GDM1 (cell line): ENCODE data around the gene ATP8B4.
"Not testable (repeated sequence)": the region's sequence is repeated elsewhere in the genome, so short reads cannot be mapped to it uniquely, and the experiment has no call there.

ENCODE experiments used
- DNase-seq: peaks from one replicate; lab custom pipeline; 2025; lab: John Stamatoyannopoulos, UW

ATP8B4 gene

DNA sequence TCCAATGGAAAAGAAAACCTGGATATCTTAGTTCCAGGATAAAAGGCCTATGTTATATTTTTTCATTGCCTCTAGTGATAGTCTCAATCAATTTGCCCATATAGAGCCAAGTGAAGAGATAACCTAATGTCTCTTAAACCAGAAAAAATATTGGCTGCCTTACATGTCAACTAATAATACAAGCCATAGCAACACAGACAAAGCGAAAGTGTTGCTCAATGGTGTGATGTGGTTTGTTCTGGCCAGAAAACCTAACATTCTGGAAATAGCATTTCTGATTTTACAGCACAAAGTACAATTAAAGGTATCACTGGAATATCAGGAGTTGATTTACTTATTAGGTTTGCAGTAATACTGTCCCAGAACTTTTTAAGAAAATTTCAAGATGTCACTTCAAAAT, 101.5 kb downstream of the ATP8B4 start:
- no peak for DNase-seq

DNA sequence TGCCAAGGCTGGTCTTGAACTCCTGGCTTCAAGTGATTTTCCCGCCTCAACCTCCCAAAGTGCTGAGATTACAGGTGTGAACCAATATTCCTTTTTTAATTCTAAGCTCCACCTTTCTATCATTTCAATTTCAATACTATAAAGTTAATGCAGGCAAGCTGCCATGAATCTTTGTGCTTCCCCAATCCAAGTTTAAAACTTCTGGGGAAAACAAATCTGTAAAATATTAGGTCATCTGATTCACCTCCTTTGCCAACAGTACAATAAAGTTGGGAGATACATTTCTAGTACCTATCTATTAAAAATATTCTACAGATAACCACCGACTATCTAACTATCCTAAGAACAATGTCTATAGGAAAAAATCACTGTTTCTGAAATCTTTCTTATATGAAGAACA, 102.1 kb downstream of the ATP8B4 start:
- no peak for DNase-seq

DNA sequence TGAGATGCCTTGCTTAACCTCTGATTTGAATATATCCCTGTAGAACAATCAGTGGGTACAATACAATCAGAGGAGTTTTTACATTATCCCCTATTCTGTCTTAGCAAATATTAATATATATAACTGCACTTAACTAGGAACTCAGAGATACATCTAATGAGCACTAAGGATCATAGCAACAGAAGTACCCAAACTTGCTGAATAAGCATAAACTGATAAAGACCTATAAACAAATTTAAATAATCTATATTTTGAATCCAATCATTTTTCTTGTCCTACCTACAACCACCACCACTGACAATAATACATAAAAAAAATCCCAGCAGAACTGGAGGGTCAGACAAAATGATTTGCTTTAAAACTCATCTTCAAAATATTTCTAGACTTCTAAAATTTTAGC, 106.2 kb downstream of the ATP8B4 start:
- DNase-seq, result no peak

DNA sequence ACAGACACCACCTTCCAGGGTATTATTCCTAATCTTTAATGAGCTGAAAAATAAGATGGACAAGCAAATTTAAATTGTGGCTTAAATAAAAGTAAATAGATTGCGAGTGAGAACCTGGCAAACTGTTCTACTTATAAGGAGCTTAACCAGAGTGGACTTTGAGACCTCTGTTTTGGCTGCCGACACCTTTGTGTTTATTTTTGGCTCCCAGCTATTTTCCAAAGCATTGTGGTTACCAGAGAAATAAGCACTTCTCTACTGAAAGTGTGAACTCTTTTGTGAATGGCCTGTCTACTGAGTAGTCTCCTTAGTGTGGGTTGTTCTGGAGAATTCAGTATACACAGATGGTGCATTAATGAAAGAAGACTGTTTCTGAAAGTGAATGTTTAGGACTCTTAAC, 109.4 kb downstream of the ATP8B4 start:
- no peak for DNase-seq

DNA sequence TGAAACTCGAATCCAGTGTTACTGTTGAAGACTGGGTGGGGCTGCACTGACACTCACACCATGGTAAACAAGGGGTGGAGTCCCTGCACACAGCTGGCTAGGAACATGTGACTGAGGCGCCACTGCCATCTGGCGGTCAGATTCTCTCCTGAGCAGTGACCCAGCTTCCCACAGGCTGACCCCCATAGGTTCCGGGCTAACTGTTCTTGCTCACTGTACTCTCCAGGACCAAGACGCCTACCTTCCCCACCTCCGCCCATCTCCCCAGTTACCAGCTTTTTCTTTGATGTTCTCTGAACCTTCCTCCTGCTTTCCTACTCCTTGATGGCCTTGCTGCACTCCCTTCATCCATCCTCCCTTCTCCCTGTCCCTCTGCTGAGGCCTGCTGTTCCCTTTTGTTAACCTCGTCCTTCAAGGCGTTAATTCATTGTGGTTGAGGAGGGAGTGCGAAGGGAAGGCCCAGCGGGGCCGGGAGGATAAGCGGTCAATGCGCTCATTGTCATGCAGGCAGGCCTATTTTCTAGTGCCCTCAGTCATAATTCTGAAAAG, 115.2 kb downstream of the ATP8B4 start:
- DNase-seq, result no peak

DNA sequence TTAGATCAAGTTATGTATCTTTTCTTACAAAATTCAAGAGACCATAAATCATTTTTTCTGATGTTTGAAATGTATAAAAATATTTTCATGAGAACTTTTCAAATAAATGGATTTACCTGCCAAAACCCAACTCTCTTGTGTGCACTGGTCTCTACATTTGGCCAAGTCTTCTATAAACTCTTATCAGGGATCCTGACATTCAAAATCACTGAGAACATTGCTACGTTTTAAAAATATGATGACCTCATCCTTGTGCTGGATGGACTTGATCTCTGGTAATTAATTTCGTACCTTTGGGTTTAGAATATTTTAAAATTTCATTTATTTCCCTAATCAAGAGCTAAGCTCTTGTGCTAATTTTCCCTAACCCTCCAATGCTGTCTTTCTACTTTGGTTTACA, 127.4 kb downstream of the ATP8B4 start:
- no peak for DNase-seq

DNA sequence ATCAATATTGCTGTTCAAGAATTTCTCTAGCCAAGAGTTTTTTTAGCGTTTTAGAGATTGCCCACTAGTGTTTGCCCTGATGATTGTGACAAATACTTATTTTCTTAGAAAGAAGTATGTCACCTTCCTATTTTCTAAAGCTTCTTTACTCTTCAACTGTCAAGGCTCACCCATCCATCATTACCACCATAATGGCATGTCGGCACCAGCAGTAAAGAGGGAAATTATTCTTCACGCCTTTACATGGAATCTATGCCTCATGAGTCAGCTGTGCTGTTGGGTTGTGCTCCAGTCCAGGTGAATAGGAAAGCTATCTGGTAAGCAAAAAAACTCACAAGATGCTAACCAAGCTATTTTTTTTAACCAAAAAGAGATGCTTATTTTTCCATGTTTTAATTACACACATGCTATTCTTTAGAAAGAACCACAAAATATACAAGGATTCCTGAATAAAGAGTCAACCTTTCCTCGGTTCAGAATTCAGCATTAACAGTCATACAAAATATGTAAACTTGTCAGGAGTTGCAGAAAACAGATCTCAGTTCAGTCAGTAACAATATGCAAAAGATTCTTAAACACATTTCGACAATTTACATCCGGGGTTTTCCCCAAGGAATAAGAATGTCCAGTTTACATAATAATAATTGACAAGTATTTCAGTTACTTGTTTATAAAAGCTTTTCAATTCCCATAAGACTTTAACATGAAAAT, 128.0 kb downstream of the ATP8B4 start:
- DNase-seq, result no peak

DNA sequence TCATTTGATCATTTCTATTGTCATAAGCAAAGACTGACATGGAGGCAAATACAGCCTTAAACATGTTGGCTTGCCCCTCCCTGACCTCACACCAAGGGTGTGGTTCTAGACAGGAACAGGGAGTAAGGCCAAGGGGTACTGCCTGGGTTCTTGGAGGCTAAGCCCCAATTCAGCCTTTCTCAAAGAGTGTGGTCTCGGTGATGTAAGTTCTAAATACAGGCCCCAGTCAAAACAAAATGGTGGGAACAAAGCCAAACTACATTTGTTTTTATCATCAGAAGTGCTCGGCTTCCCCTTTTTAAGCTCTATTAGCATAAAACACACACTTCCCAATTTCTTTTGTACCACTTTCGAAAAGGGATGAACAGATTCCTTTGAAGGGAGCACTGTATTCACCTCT, 129.5 kb downstream of the ATP8B4 start:
- DNase-seq, result no peak

DNA sequence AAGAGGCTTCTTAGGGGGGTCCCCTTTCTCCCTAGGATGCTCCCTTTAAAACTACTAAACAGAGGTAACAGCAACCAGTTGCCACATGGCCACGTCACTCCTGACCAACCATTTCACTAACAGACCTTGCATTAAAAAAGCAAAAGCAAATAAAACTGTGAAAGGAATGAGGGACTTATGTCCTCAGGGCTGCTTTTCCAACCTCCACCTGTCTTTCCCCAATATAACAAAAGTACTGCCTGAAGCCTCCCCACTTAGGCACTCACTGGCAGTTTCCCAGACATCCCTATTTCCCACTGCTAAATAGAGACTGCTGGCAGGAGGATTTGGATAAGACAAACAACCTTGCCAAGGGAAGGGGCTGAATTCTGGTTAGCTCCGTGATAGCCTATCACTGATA, 130.3 kb downstream of the ATP8B4 start:
- no peak for DNase-seq

DNA sequence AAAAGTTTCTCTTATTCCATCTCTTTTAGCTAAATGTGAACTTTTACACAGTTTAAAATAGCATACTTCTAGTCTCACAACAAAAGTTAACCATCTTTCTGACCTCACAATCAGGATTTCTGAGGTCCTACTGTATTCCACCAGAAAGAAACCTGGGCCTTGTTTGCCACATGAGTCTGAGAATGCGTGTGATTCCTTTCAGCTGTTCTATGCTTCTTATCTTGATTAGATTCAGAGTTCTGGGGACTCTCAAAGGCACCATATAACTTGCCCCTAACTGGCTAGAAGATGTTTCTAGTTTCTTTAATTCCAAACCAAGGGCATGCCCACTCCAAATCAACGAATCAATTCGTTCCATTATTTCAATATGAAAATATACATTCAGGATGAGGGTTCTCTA, 131.1 kb downstream of the ATP8B4 start:
- DNase-seq, result no peak

DNA sequence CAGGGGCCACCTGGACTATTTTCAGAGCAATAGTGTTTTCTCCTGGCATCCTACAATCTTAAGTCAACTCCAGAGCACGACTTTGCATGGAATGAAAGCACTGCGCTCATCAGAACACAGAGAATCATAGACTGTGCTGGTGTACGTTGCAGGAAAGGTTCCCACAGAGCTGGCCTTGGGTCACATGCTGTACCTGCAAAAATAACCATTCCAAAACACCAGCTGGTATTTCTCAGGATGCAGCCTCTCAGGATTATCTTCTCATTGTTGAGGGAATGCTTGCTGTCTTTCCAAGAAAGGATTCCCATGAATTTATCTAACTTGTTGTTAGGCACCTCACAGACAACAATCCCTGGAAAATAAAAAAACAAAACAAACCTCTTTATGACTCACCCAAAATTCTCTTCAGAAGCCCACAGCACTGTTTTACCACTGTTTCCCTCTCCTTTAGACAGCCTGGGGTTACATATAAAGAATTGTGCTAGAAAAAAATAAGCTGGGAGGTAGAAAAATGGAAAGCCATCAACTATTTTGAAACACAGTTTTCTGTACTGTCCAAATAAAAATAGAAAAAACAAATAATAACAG, 131.7 kb downstream of the ATP8B4 start:
- DNase-seq, result no peak

DNA sequence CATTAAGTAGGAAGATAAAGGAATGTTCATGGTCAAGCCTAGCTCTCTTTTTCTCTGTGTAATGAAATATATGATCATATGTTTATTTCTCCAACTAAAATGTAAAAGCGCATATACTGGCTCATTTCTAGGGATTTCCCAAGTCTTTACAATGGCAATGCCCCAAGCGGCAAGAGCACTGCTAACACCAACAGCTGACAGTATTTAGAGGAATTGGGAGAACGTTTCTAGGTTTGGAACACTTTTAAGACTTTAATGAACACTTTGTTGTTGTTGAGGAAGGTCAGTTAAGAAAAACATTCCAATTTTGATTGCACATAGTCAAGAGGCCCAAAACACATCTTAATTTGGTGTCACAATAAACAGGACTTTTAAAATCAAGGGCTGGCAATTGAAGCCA, 132.7 kb downstream of the ATP8B4 start:
- no peak for DNase-seq

DNA sequence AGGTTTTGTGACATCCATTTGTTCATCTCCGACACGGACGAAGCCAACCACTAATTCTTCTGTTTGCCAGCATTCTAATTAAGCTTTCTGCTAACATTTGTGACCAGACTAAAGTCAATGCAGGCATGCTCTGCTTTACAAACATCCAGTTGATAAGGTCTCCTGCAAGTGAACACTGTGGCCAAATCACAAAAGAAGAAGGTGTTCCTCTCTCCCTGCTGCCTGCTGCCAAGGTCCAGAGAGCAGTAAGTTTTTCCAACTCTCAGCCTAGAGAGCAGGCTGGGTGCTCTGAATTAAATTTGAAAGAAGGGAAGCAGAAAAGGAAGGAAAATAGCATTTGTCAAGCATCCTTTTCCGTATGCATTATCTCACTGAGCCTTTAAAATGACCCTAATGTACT, 133.6 kb downstream of the ATP8B4 start:
- DNase-seq, result no peak

DNA sequence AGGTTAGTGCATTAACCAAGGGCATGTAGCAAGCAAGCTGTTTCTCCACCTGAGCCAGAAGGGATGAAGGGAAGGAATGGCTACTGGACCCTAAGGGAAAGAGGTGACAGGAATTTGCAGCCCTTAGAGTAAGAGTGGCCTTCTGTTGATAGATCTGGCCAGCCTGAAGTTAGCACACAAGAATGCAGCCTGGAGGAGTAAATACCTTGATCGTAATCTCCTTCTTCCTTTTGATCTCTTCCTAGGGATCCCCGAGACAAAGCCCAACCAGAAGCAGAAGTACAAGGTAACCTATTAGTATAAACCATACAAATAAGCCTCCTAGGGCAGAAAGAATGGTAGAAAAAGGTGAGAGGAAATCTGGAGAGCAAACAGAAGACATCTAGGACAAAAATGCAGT, 134.6 kb downstream of the ATP8B4 start:
- DNase-seq, result no peak

DNA sequence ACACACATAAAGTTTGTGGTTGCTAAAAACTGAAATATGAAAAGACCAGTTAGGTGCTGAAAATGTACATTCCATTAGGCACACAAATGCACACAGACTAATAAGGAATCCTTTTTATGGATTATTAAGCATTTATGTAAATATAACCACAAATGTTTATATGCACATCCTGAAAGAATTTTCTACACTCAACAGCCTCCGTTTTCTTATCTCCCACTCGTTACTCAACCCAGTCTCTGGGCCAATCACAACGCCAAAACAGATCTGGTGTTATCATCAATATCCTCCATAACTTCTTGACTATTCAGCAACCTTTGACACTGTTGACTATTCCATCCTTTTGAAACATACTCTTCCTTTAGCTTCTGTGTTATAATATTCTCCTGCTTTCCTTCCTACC, 136.4 kb downstream of the ATP8B4 start:
- DNase-seq, result no peak

DNA sequence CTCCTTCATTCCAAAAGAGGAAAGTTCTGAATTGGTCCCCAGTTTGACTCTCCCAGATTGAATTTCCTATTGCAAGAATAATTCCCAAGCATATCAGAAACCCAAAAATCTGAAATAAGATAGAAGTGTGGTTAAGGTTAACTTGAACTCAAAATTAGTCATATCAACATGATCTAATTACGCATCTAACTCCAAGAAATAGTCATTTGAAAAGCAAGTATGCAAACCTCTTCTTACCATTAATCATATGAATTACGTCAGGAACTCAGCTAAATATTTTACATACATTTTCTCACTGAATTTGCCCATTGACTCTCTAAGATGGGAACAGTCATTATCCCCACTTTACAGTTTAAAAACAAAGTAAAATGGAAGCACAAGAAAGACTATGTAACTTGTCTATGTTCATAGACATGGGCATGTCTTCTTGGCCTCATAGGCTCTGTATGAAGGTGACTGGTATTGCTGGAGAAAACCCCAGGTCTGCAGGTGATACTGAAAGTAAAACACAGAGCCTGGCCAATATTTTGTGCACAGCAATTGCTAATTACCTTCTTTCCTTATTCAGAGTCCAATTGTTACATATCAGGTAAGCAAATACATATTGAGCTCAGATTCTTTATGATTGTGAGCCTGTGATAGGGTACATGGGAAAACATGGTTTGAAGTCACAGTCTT, 139.2 kb downstream of the ATP8B4 start:
- no peak for DNase-seq

DNA sequence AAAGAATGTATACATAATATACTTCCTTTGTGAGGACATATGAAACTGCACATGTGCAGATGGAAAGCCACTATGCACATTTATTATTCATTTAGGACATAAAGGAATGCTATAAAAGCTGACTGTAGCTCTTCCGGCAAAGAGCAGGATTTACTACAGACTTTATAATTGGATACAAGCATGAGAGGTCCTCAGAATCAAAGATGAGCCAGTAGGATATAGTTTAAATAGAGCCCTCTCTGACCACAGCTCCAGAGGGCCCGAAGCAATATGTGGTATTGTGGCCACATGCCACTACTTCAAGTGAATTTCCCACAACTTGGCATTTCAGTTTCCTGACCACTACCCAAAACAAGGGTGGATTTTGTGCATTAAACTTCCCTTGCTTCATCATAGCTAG, 140.9 kb downstream of the ATP8B4 start:
- DNase-seq, result no peak

DNA sequence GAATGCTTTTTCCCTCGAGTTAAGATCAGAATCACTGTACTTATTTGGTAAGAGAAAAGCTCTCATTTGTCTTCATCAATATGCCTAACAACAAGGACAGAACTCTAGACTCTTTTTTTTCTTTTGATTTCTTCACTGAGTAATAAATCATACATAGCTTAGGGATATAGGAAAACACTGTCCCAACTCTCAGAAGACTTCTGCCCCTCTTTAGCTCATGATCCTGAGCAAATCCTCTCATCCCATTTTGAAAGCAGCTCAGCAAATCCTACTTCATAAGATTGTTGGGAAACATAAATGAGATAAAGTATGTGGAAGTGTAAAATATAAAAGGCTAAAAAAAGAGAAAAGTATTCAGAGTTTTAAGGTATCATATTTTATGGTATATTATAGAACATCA, 141.7 kb downstream of the ATP8B4 start:
- no peak for DNase-seq

DNA sequence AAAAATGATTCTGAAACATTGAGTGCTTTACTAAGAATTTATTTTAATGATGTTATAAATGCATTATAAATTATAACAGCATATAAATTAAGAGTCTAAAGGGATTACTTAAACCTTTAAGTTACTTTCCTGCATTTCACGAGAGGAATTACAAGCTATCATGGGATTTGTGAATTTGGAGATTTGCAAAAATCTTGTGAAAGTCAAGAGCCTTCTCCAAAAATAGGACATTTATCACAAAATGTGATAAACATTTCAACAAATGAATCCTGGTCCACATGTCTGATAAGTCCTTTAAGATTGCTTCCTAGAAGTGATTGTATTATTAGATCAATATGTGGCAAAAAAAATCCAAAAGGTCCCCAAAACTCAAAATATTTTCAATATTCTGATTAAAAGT, 154.5 kb downstream of the ATP8B4 start:
- DNase-seq, result no peak

DNA sequence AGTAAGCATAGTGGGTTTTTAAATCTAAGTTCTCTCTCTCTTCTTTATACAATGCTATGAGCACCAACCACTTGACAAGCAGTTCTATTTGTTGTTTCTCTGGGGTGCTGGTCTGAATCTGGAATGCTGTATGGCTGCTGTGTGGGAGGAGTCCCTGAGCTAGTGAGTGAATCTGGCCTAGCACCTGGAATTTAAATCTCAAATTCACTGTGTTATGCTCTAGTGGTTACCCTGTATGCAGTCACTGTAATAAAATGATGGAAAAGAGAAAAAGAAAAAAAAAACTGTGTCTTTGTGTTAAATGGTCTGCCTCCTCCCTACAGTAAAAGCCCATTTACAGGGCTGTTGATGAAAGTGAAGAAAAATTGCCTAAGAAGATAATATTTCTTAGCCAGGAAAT, 155.0 kb downstream of the ATP8B4 start:
- DNase-seq, result no peak

DNA sequence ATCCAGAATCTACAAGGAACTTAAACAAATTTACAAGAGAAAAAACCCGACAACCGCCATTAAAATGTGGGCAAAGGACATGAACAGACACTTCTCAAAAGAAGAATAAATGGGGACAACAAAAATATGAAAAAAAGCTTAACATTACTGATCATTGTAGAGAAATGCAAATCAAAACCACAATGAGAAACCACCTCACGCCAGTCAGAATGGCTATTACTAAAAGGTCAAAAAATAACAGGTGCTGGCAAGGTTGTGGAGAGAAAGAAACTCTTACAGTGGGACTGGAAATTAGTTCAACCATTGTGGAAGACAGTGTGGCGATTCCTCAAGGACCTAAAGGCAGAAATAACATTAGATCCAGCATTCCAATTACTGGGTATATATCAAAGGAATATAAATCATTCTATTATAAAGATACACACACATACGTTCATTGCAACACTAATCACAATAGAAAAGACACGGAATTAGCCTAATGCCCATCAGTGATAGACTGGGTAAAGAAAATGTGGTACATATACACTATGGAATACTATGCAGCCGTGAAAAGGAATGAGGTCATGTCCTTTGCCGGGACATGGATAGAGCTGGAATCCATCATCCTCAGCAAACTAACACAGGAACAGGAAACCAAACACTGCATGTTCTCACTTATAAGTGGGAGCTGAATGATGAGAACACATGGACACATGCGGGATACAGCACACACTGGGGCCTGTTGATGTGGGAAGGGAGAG, 155.8 kb downstream of the ATP8B4 start:
- DNase-seq, result not testable (repeated sequence)

DNA sequence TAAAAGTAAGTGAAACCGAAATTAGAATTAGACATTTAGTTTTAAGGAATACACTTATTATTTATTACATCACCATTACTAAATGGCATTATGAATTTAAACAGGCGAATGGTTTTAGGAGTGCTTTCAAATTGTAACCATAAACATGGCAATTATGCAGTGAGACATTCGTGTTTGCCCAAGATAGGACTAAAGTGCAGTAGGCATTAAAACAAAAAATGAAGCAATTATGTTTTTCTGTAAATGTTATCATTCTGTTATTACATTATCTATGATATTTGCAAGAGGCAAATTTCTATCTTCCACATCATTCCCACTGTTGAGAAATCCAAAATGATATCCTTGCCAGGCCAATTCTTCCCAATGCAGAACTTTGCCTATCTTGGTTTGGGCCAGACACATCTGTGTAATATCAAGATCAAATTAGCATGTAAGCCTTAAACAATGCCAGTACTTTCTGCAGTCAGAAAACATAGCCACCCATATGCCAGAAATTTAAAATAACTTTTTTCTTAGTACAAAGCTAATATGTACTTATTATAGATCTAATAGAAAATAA, 156.9 kb downstream of the ATP8B4 start:
- DNase-seq, result no peak
